Neuronal stem cell (in vitro differentiated cells): Measurements from ENCODE around the gene GADD45G.

Source experiments
- DNase-seq: peaks from one replicate; pipeline ENCODE4 v3.0.0-alpha.2; 2013; ENCODE audit warnings: low spot score
- H2AFZ ChIP-seq: one replicate; pipeline ENCODE4 v1.6.1; 2013; ENCODE audit warnings: mild to moderate bottlenecking, low read length, inconsistent platforms
- H2AK5ac ChIP-seq: 2 replicates; pipeline ENCODE4 v1.6.1; 2013; ENCODE audit warnings: low read depth, mild to moderate bottlenecking, inconsistent platforms, low read length, moderate library complexity, mixed read lengths
- H2BK120ac ChIP-seq: 2 replicates; pipeline ENCODE4 v1.6.1; 2013; ENCODE audit warnings: low read depth, mild to moderate bottlenecking, inconsistent platforms, low read length, moderate library complexity, mixed read lengths
- H2BK12ac ChIP-seq: one replicate; pipeline ENCODE4 v1.6.1; 2013; ENCODE audit warnings: low read length, inconsistent platforms
- H2BK15ac ChIP-seq: 2 replicates; pipeline ENCODE4 v1.6.1; 2013; ENCODE audit warnings: mild to moderate bottlenecking, low read length, inconsistent platforms, mixed read lengths
- H2BK5ac ChIP-seq: one replicate; pipeline ENCODE4 v1.6.1; 2013; ENCODE audit warnings: inconsistent platforms, mild to moderate bottlenecking, low read length, moderate library complexity
- H3K14ac ChIP-seq: one replicate; pipeline ENCODE4 v1.6.1; 2013; ENCODE audit warnings: low read length, inconsistent platforms
- H3K18ac ChIP-seq: 2 replicates; pipeline ENCODE4 v1.6.1; 2013; ENCODE audit warnings: low read length, inconsistent platforms
- H3K23ac ChIP-seq: 2 replicates; pipeline ENCODE4 v1.6.1; 2013; ENCODE audit warnings: low read depth, mild to moderate bottlenecking, mixed read lengths, low read length, inconsistent platforms; ENCODE audit not compliant: poor library complexity
- H3K27ac ChIP-seq: replicated peaks from 3 replicates; pipeline ENCODE4 v1.5.1; 2013; ENCODE audit warnings: low read length, inconsistent platforms
- H3K27me3 ChIP-seq, 3 experiments: 2 replicates each; pipeline ENCODE4 v1.6.1; 2013; ENCODE audit warnings: low read length in 3 of 3, mild to moderate bottlenecking in 2 of 3, inconsistent platforms in 1 of 3, low read depth in 1 of 3, mixed read lengths in 1 of 3, moderate library complexity in 1 of 3; ENCODE audit not compliant: control insufficient read depth in 3 of 3, insufficient read depth in 3 of 3
- H3K36me3 ChIP-seq, 2 donors: replicated peaks in 1 of 2; 2 replicates each; pipeline ENCODE4 v1.6.1; 2013; ENCODE audit warnings: low read length in 2 of 2; ENCODE audit not compliant: control insufficient read depth in 2 of 2, insufficient read depth in 2 of 2
- H3K4ac ChIP-seq: 2 replicates; pipeline ENCODE4 v1.6.1; 2013; ENCODE audit warnings: inconsistent platforms, mild to moderate bottlenecking, low read length, moderate library complexity
- H3K4me1 ChIP-seq, 2 donors: 1 replicate in 1 of 2; 2 replicates in 1 of 2; pipeline ENCODE4 v1.6.1; 2013; ENCODE audit warnings: low read length in 2 of 2, low read depth in 1 of 2; ENCODE audit not compliant: control insufficient read depth in 2 of 2, insufficient read depth in 1 of 2
- H3K4me2 ChIP-seq: one replicate; pipeline ENCODE4 v1.6.1; 2013; ENCODE audit warnings: mild to moderate bottlenecking, low read length, inconsistent platforms; ENCODE audit not compliant: insufficient read depth, poor library complexity, severe bottlenecking
- H3K4me3 ChIP-seq, 2 donors: 2 replicates each; pipeline ENCODE4 v1.5.1; 2013; ENCODE audit warnings: low read length in 2 of 2, mild to moderate bottlenecking in 2 of 2, inconsistent platforms in 1 of 2, moderate library complexity in 1 of 2
- H3K79me1 ChIP-seq: one replicate; pipeline ENCODE4 v1.6.1; 2013; ENCODE audit warnings: low read depth, mild to moderate bottlenecking, inconsistent platforms, low read length, moderate library complexity
- H3K9ac ChIP-seq: one replicate; pipeline ENCODE4 v1.6.1; 2013; ENCODE audit warnings: mild to moderate bottlenecking, low read depth, low read length, inconsistent platforms; ENCODE audit not compliant: poor library complexity
- H3K9me3 ChIP-seq, 2 donors: replicated peaks in 1 of 2; 2 replicates each; pipeline versions ENCODE3 to v1.6.1; 2013; ENCODE audit warnings: low read length in 2 of 2, mild to moderate bottlenecking in 2 of 2, inconsistent platforms in 1 of 2, low read depth in 1 of 2, mixed read lengths in 1 of 2, moderate library complexity in 1 of 2; ENCODE audit not compliant: control insufficient read depth in 2 of 2, insufficient read depth in 1 of 2
- H4K8ac ChIP-seq: one replicate; pipeline ENCODE4 v1.6.1; 2013; ENCODE audit warnings: low read depth, mild to moderate bottlenecking, inconsistent platforms, low read length, moderate library complexity
- H4K91ac ChIP-seq: one replicate; pipeline ENCODE4 v1.6.1; 2013; ENCODE audit warnings: low read length, low read depth, mild to moderate bottlenecking, inconsistent platforms; ENCODE audit not compliant: poor library complexity
- WGBS, 2 donors: extraction: QIAGEN DNeasy Blood & Tissue Kit; methylation state at CpG; one replicate each; pipeline ENCODE4 v1.1.7; 2013; ENCODE audit warnings: missing lambda C conversion rate in 2 of 2, mixed read lengths in 1 of 2; ENCODE audit not compliant: insufficient read length in 2 of 2, insufficient replicate concordance in 1 of 2; ENCODE audit errors: extremely low coverage in 2 of 2; 5-methylcytosine and 5-hydroxymethylcytosine counted together

GADD45G gene

GRCh38 chr9:89629081-89629976, 24.5 kb downstream of the GADD45G start:
- Histone ChIP-seq H3K79me1 (no peaks in the 10 kb centered on the region), H2AK5ac (no peak overlapping the region), H3K23ac (no peak overlapping the region), H2AFZ (no peak overlapping the region), H3K4me3 (no peak overlapping the region), H3K36me3 (no peaks in the 10 kb centered on the region), H3K27ac (no peak overlapping the region), H2BK120ac (no peak overlapping the region), H3K18ac (no peak overlapping the region), H4K91ac (no peak overlapping the region), H3K9me3 (no peaks in the 10 kb centered on the region), H3K9ac (no peak overlapping the region), H3K4ac (no peak overlapping the region), H2BK15ac (no peak overlapping the region), H4K8ac (no peak overlapping the region), H3K4me2 (no peak overlapping the region), H2BK12ac (no peak overlapping the region), H3K14ac (no peak overlapping the region), H3K4me1 (peaks cover 0 to 7% of the 10 kb centered on the region in 2 donors), H3K27me3 (peaks cover 0 to 41% (median 0%) of the 10 kb centered on the region in 3 experiments), H2BK5ac (no peak overlapping the region)
- no CpG with 5 or more reads among the region's 12 CpGs for WGBS, 2 donors
- DNase-seq: no peak

- H3K9ac ChIP-seq: no peak overlapping the region
- H3K9me3 ChIP-seq: no peaks in the 10 kb centered on the region
- no peak for DNase-seq
- no peak overlapping the region for H2BK12ac ChIP-seq
- no peak overlapping the region for H2AK5ac ChIP-seq
- H3K14ac ChIP-seq: no peak overlapping the region
- peaks cover 0 to 48% (median 0%) of the 10 kb centered on the region in 3 experiments for H3K27me3 ChIP-seq
- H4K91ac ChIP-seq: no peak overlapping the region
- H3K4me1 ChIP-seq: peaks cover 0 to 9% of the 10 kb centered on the region in 2 donors
- no peak overlapping the region for H3K18ac ChIP-seq
- no peaks in the 10 kb centered on the region for H3K36me3 ChIP-seq
- no peak overlapping the region for H3K4ac ChIP-seq
- no peak overlapping the region for H2BK120ac ChIP-seq
- no peak overlapping the region for H3K4me3 ChIP-seq
- no peak overlapping the region for H4K8ac ChIP-seq
- no peak overlapping the region for H2BK5ac ChIP-seq
- H3K27ac ChIP-seq: no peak overlapping the region
- no peak overlapping the region for H2AFZ ChIP-seq
- H2BK15ac ChIP-seq: no peak overlapping the region
- no CpG with 5 or more reads among the region's 5 CpGs for WGBS, 2 donors
- no peak overlapping the region for H3K4me2 ChIP-seq
- H3K23ac ChIP-seq: no peak overlapping the region
- H3K79me1 ChIP-seq: no peaks in the 10 kb centered on the region
These were observed 25.7 kb downstream of the GADD45G start for GRCh38 chr9:89630508-89630907.

- H3K14ac ChIP-seq: no peak overlapping the region
- no peaks in the 10 kb centered on the region for H3K36me3 ChIP-seq
- no peak overlapping the region for H2BK12ac ChIP-seq
- peaks cover 0 to 9% of the 10 kb centered on the region in 2 donors for H3K4me1 ChIP-seq
- no peak overlapping the region for H2BK15ac ChIP-seq
- H2BK120ac ChIP-seq: no peak overlapping the region
- H3K4me3 ChIP-seq: no peak overlapping the region
- no peak overlapping the region for H3K4ac ChIP-seq
- H3K9ac ChIP-seq: no peak overlapping the region
- H4K91ac ChIP-seq: no peak overlapping the region
- no peak overlapping the region for H3K23ac ChIP-seq
- H2AK5ac ChIP-seq: no peak overlapping the region
- no peak for DNase-seq
- no peak overlapping the region for H3K4me2 ChIP-seq
- no peak overlapping the region for H2BK5ac ChIP-seq
- H3K79me1 ChIP-seq: no peaks in the 10 kb centered on the region
- H3K27me3 ChIP-seq: peaks cover 0 to 48% (median 0%) of the 10 kb centered on the region in 3 experiments
- H3K9me3 ChIP-seq: no peaks in the 10 kb centered on the region
- WGBS, 2 donors: no CpG with 5 or more reads among the region's 6 CpGs
- no peak overlapping the region for H3K27ac ChIP-seq
- no peak overlapping the region for H2AFZ ChIP-seq
- H3K18ac ChIP-seq: no peak overlapping the region
- no peak overlapping the region for H4K8ac ChIP-seq
These were observed 26.6 kb downstream of the GADD45G start for GRCh38 chr9:89631384-89631783.

- Histone ChIP-seq H3K14ac (no peak overlapping the region), H3K9ac (no peak overlapping the region), H3K36me3 (no peaks in the 10 kb centered on the region), H3K18ac (no peak overlapping the region), H2BK12ac (no peak overlapping the region), H2BK15ac (no peak overlapping the region), H3K4me1 (peaks cover 0 to 7% of the 10 kb centered on the region in 2 donors), H2BK5ac (no peak overlapping the region), H4K8ac (no peak overlapping the region), H4K91ac (no peak overlapping the region), H3K4me3 (no peak overlapping the region), H2AFZ (no peak overlapping the region), H3K23ac (no peak overlapping the region), H3K27me3 (peaks cover 0 to 43% (median 0%) of the 10 kb centered on the region in 3 experiments), H3K4ac (no peak overlapping the region), H3K4me2 (no peak overlapping the region), H3K27ac (no peak overlapping the region), H3K79me1 (no peaks in the 10 kb centered on the region), H3K9me3 (no peaks in the 10 kb centered on the region), H2BK120ac (no peak overlapping the region), H2AK5ac (no peak overlapping the region)
- no peak for DNase-seq
- WGBS, 2 donors: no CpG with 5 or more reads among the region's 7 CpGs
These were observed 27.5 kb downstream of the GADD45G start for GRCh38 chr9:89632192-89632733.
